Fibroblast of lung (primary cell): ENCODE measurements around the gene ZDHHC16. TPM values are rescaled to one million over a fixed set of nuclear protein-coding genes. Genes with fewer than 3 reads are reported as not detected.

Experiments used
- DNase-seq, 2 donors: peaks; one replicate each; pipeline versions ENCODE4 v3.0.0 to v3.0.0-alpha.2; 2010; ENCODE audit warnings: low read depth in 2 of 2
- H2AFZ ChIP-seq: 2 replicates; pipeline ENCODE4 v1.5.1; 2012; ENCODE audit warnings: low read length, control low read depth, inconsistent platforms
- H3K27ac ChIP-seq: 2 replicates; pipeline ENCODE4 v1.5.1; 2011; ENCODE audit warnings: low read length, control low read depth; ENCODE audit not compliant: insufficient read depth
- H3K27me3 ChIP-seq: 2 replicates; pipeline ENCODE4 v1.5.1; 2011; ENCODE audit warnings: mild to moderate bottlenecking, low read length; ENCODE audit not compliant: control insufficient read depth, insufficient read depth
- H3K36me3 ChIP-seq: 2 replicates; pipeline ENCODE4 v1.5.1; 2011; ENCODE audit warnings: low read length; ENCODE audit not compliant: control insufficient read depth, insufficient read depth
- H3K4me1 ChIP-seq: 2 replicates; pipeline ENCODE4 v1.5.1; 2011; ENCODE audit warnings: low read length; ENCODE audit not compliant: control insufficient read depth, insufficient read depth; ENCODE audit errors: extremely low read depth
- H3K4me2 ChIP-seq: 2 replicates; pipeline ENCODE4 v1.5.1; 2011; ENCODE audit warnings: low read length, control low read depth; ENCODE audit not compliant: insufficient read depth; ENCODE audit errors: extremely low read depth
- H3K4me3 ChIP-seq, 4 experiments: fragments of 200-600 bp in 1 of 4; sonication (generic) in 1 of 4; replicated peaks in 1 of 4; 2 replicates each; pipeline ENCODE4 v1.5.1; 2011 to 2016; ENCODE audit warnings: low read length in 4 of 4, low read depth in 3 of 4, mild to moderate bottlenecking in 3 of 4, control low read depth in 2 of 4, inconsistent platforms in 1 of 4, mixed read lengths in 1 of 4; ENCODE audit not compliant: insufficient read depth in 1 of 4; ENCODE audit errors: control extremely low read depth in 1 of 4
- H3K79me2 ChIP-seq: 2 replicates; pipeline ENCODE4 v1.5.1; 2012; ENCODE audit warnings: mild to moderate bottlenecking, low read length, inconsistent platforms; ENCODE audit not compliant: control insufficient read depth, insufficient read depth
- H3K9ac ChIP-seq: 2 replicates; pipeline ENCODE4 v1.5.1; 2011; ENCODE audit warnings: mild to moderate bottlenecking, low read length, control low read depth; ENCODE audit not compliant: insufficient read depth
- H3K9me3 ChIP-seq: 2 replicates; pipeline ENCODE4 v1.5.1; 2012; ENCODE audit warnings: low read depth, low read length; ENCODE audit not compliant: control insufficient read depth, insufficient read depth
- H4K20me1 ChIP-seq: 2 replicates; pipeline ENCODE4 v1.5.1; 2011; ENCODE audit warnings: low read length; ENCODE audit not compliant: control insufficient read depth, insufficient read depth; ENCODE audit errors: extremely low read depth
- CTCF ChIP-seq, 2 donors: IDR thresholded peaks in 1 of 2; conservative IDR thresholded peaks in 1 of 2; 1 replicate in 1 of 2; 2 replicates in 1 of 2; pipeline ENCODE4 v1.5.1; 2011 to 2012; ENCODE audit warnings: low read length in 2 of 2, control low read depth in 1 of 2, inconsistent platforms in 1 of 2, low read depth in 1 of 2, mild to moderate bottlenecking in 1 of 2
- EZH2 ChIP-seq: IDR thresholded peaks from 2 replicates; pipeline ENCODE4 v1.5.1; 2012; ENCODE audit warnings: low read length, control low read depth, mild to moderate bottlenecking; ENCODE audit errors: missing control alignments
- polyA plus RNA-seq, 2 donors: library from polyadenylated mRNA; depleted of rRNA in 1 of 2; stranded (reverse) in 1 of 2; unstranded in 1 of 2; fragments of >200 nt; gene quantifications; 2 replicates each; pipeline ENCODE4 v1.2.1, GENCODE V29; 2011 to 2012; ENCODE audit warnings: missing spikeins in 1 of 2
- total RNA-seq: library from RNA; depleted of rRNA; stranded (reverse); fragments of >200 nt; gene quantifications from 2 replicates; pipeline ENCODE4 v1.2.1, GENCODE V29; 2014

Gene ZDHHC16
- total and polyA plus RNA-seq, 2 donors (not counting 1 experiment from before 2014, with no cell fraction given), result 39.3 to 60.2 TPM

- Histone ChIP-seq H4K20me1 (no peaks in the 10 kb centered on the region), H3K79me2 (peaks cover 22% of the 10 kb centered on the region), H3K9me3 (no peaks in the 10 kb centered on the region), H3K36me3 (peaks cover 9% of the 10 kb centered on the region), H3K4me2 (no peak overlapping the region), H3K4me1 (no peaks in the 10 kb centered on the region), H3K27me3 (no peaks in the 10 kb centered on the region), H3K27ac (no peak overlapping the region), H2AFZ (no peak overlapping the region), H3K9ac (no peak overlapping the region), H3K4me3 (no peak overlapping the region)
- no peak for TF ChIP-seq EZH2
- TF ChIP-seq CTCF (conservative IDR thresholded peaks at IDR 0.05 in 1 of 2, IDR thresholded peaks at IDR 0.05 in 1 of 2; ENCODE audit: low read depth in 1 of 2, low read length in 2 of 2), result no peak
- DNase-seq, result no peak
Observed at GRCh38 chr10:97481071-97481470, 35.1 kb downstream of the ZDHHC16 start.

- H3K79me2 ChIP-seq, result peaks cover 29% of the 10 kb centered on the region
- H3K27me3 ChIP-seq, result no peaks in the 10 kb centered on the region
- no peak for DNase-seq
- H3K9ac ChIP-seq, result no peak overlapping the region
- H3K27ac ChIP-seq, result no peak overlapping the region
- H3K36me3 ChIP-seq, result peaks cover 9% of the 10 kb centered on the region
- H3K4me2 ChIP-seq, result no peak overlapping the region
- TF ChIP-seq EZH2 (no peak), CTCF (conservative IDR thresholded peaks at IDR 0.05 in 1 of 2, IDR thresholded peaks at IDR 0.05 in 1 of 2; ENCODE audit: low read depth in 1 of 2, low read length in 2 of 2) (no peak)
- H3K4me3 ChIP-seq, result no peak overlapping the region
- H3K9me3 ChIP-seq, result no peaks in the 10 kb centered on the region
- H4K20me1 ChIP-seq, result no peaks in the 10 kb centered on the region
- H2AFZ ChIP-seq, result no peak overlapping the region
- H3K4me1 ChIP-seq, result no peaks in the 10 kb centered on the region
Observed at GRCh38 chr10:97482381-97482780, 36.4 kb downstream of the ZDHHC16 start.

- no peak for DNase-seq
- H3K79me2 ChIP-seq, result peaks cover 36% of the 10 kb centered on the region
- H3K27me3 ChIP-seq, result no peaks in the 10 kb centered on the region
- H3K9me3 ChIP-seq, result no peaks in the 10 kb centered on the region
- H3K36me3 ChIP-seq, result peaks cover 6% of the 10 kb centered on the region
- no peak overlapping the region for H3K9ac ChIP-seq
- no peaks in the 10 kb centered on the region for H4K20me1 ChIP-seq
- no peaks in the 10 kb centered on the region for H3K4me1 ChIP-seq
- H3K4me2 ChIP-seq, result no peak overlapping the region
- no peak overlapping the region for H3K27ac ChIP-seq
- no peak overlapping the region for H3K4me3 ChIP-seq
- TF ChIP-seq CTCF (conservative IDR thresholded peaks at IDR 0.05 in 1 of 2, IDR thresholded peaks at IDR 0.05 in 1 of 2; ENCODE audit: low read depth in 1 of 2, low read length in 2 of 2) (no peak), EZH2 (no peak)
- no peak overlapping the region for H2AFZ ChIP-seq
Observed at GRCh38 chr10:97483506-97483905, 37.5 kb downstream of the ZDHHC16 start.
